PFSK-1 (cell line): ENCODE data around the gene STK10.

ENCODE experiments used
- FOXP2 ChIP-seq: optimal IDR thresholded peaks from 2 replicates; pipeline ENCODE3; 2011; ENCODE audit warnings: borderline replicate concordance, control low read depth, inconsistent platforms; ENCODE audit not compliant: insufficient read depth; ENCODE audit errors: extremely low read length, extremely low read depth
- POLR2AphosphoS5 ChIP-seq: IDR thresholded peaks from 2 replicates; pipeline ENCODE4 v1.6.1; 2012; ENCODE audit warnings: low read depth, mild to moderate bottlenecking, control low read depth, low read length, moderate library complexity
- REST ChIP-seq, 2 experiments: IDR thresholded peaks; 2 replicates each; pipeline versions ENCODE4 v1.6.1 to v1.8.0; 2011 to 2012; ENCODE audit warnings: low read depth in 2 of 2, low read length in 2 of 2, control low read depth in 1 of 2, inconsistent platforms in 1 of 2, mild to moderate bottlenecking in 1 of 2, moderate library complexity in 1 of 2; ENCODE audit not compliant: insufficient read depth in 1 of 2
- TAF1 ChIP-seq: IDR thresholded peaks from 2 replicates; pipeline ENCODE4 v1.6.1; 2012; ENCODE audit warnings: low read length, control low read depth, borderline replicate concordance; ENCODE audit not compliant: insufficient read depth

GRCh38 chr5:172074896-172075295 is 113.1 kb downstream of the STK10 start:
- TF ChIP-seq TAF1 (no peak), REST (IDR thresholded peaks at IDR 0.05; ENCODE audit: insufficient read depth in 1 of 2, low read depth in 2 of 2, low read length in 2 of 2) (no peak), POLR2AphosphoS5 (no peak), FOXP2 (no peak)
